PC-3 (cell line): Measurements from ENCODE around the gene IPO9. TPM values are rescaled to one million over a fixed set of nuclear protein-coding genes. Genes with fewer than 3 reads are reported as not detected.

Source experiments
- ATAC-seq: fragments of 200-7000 bp; cut with Tn5 transposase; 2 replicates; pipeline ENCODE4 v1.9.1; 2020; ENCODE audit warnings: mild to moderate bottlenecking, moderate library complexity
- BruUV-seq: library from RNA; stranded (reverse); fragments of 400-500 nt; replicated peaks from 2 replicates; lab custom pipeline; 2021; lab: Mats Ljungman, UMichigan
- CTCF ChIA-PET: fragments of 300-600 bp; sonication (Branson Sonifier 250); formaldehyde crosslinking; loops from one replicate; lab custom pipeline; 2022; ENCODE audit warnings: antibody characterized with exemption; lab: Charles Lee
- POLR2A ChIA-PET: fragments of 300-600 bp; sonication (Branson Sonifier 250); formaldehyde crosslinking; loops from one replicate; lab custom pipeline; 2022; ENCODE audit warnings: antibody characterized with exemption; ENCODE audit not compliant: unreplicated experiment; lab: Charles Lee
- DNase-seq: peaks from one replicate; pipeline ENCODE4 v3.0.0-alpha.2; 2015
- H2AFZ ChIP-seq: fragments of 300-600 bp; sonication (generic); 2 replicates; pipeline ENCODE4 v1.6.0; 2016; ENCODE audit warnings: antibody characterized with exemption, low read length
- H3F3A ChIP-seq: fragments of 300-600 bp; sonication (generic); one replicate; pipeline ENCODE4 v1.6.0; 2017; ENCODE audit warnings: antibody characterized with exemption, low read length, control low read depth, mild to moderate bottlenecking; ENCODE audit not compliant: unreplicated experiment
- H3K27ac ChIP-seq: fragments of 300-600 bp; sonication (generic); 2 replicates; pipeline ENCODE4 v1.5.1; 2016; ENCODE audit warnings: mild to moderate bottlenecking, low read length
- H3K27me3 ChIP-seq: fragments of 300-600 bp; sonication (generic); 2 replicates; pipeline ENCODE4 v1.6.1; 2016; ENCODE audit warnings: low read length, mixed read lengths
- H3K36me3 ChIP-seq: fragments of 300-600 bp; sonication (generic); 2 replicates; pipeline ENCODE4 v1.6.1; 2016; ENCODE audit warnings: low read depth, mixed run types, low read length, mixed read lengths
- H3K4me1 ChIP-seq: fragments of 300-600 bp; sonication (generic); 2 replicates; pipeline ENCODE4 v1.5.1; 2016; ENCODE audit warnings: low read length; ENCODE audit not compliant: insufficient read depth
- H3K4me2 ChIP-seq: fragments of 300-600 bp; sonication (generic); 2 replicates; pipeline ENCODE4 v1.6.0; 2016; ENCODE audit warnings: low read length
- H3K4me3 ChIP-seq: fragments of 300-600 bp; sonication (generic); 2 replicates; pipeline ENCODE4 v1.5.1; 2016; ENCODE audit warnings: mild to moderate bottlenecking, low read length, mixed read lengths
- H3K79me2 ChIP-seq: fragments of 300-600 bp; sonication (generic); 2 replicates; pipeline ENCODE4 v1.6.1; 2017; ENCODE audit warnings: low read length, mixed read lengths
- H3K9ac ChIP-seq: fragments of 300-600 bp; sonication (generic); 2 replicates; pipeline ENCODE4 v1.6.0; 2016; ENCODE audit warnings: mild to moderate bottlenecking, low read length
- H3K9me2 ChIP-seq: fragments of 300-600 bp; sonication (generic); replicated peaks from 2 replicates; pipeline ENCODE4 v1.6.1; 2016; ENCODE audit warnings: mixed run types, low read length, mixed read lengths
- H3K9me3 ChIP-seq: fragments of 300-600 bp; sonication (generic); 2 replicates; pipeline ENCODE4 v1.6.1; 2016; ENCODE audit warnings: low read length, mixed read lengths
- H4K20me1 ChIP-seq: fragments of 300-600 bp; sonication (generic); 2 replicates; pipeline ENCODE4 v1.6.1; 2016; ENCODE audit warnings: low read length, mixed read lengths
- EZH2 ChIP-seq: fragments of 300-600 bp; sonication (generic); IDR thresholded peaks from one replicate; pipeline ENCODE4 v1.6.1; 2017; ENCODE audit warnings: antibody characterized with exemption, mild to moderate bottlenecking, low read length; ENCODE audit not compliant: unreplicated experiment
- EZH2phosphoT487 ChIP-seq: fragments of 300-600 bp; sonication (generic); IDR thresholded peaks from 2 replicates; pipeline ENCODE4 v1.6.1; 2018; ENCODE audit warnings: mild to moderate bottlenecking, antibody characterized with exemption, low read length, borderline replicate concordance
- intact Hi-C: fragments of 100-400 bp; cut with micrococcal nuclease; formaldehyde crosslinking; loops from 2 replicates; pipeline ENCODE4 v1.9.0; 2023
- total RNA-seq: library from RNA; depleted of rRNA; stranded (reverse); fragments of >200 nt; gene quantifications from 2 replicates; pipeline ENCODE4 v1.2.3, GENCODE V29; 2014
- TF ChIP-seq, protein P1 (sequence below): fragments of 300-600 bp; sonication (generic); conservative IDR thresholded peaks from 2 replicates; pipeline ENCODE4 v1.5.1; 2017; ENCODE audit warnings: antibody characterized with exemption, low read depth, mild to moderate bottlenecking, low read length

The IPO9 gene
- total RNA-seq, 1 experiment from 2014 or later: 21.6 TPM

GRCh38 chr1:201841265-201841912 lies 12.4 kb downstream of the IPO9 start:
- CTCF ChIA-PET: no interaction called here
- POLR2A ChIA-PET: no interaction called here
- Histone ChIP-seq H2AFZ (no peak overlapping the region), H3K36me3 (no peaks in the 10 kb centered on the region; the same call in 1 of the 2 replicates), H3K9me3 (no peaks in the 10 kb centered on the region), H3K27me3 (no peaks in the 10 kb centered on the region), H4K20me1 (0 out of 2 replicates have a peak, but pooled peaks cover 6% of the 10 kb centered on the region), H3K9me2 (no peaks in the 10 kb centered on the region), H3K9ac (no peak overlapping the region), H3K79me2 (peaks cover 98% of the 10 kb centered on the region), H3K4me1 (no peaks in the 10 kb centered on the region), H3K27ac (no peak overlapping the region), H3K4me2 (no peak overlapping the region), H3K4me3 (no peak overlapping the region), H3F3A (no peaks in the 10 kb centered on the region)
- intact Hi-C loops: no loop called here
- no TSS peak for BruUV-seq
- TF ChIP-seq EZH2phosphoT487 (no peak), EZH2 (no peak)
- TF ChIP-seq, protein P1, sequence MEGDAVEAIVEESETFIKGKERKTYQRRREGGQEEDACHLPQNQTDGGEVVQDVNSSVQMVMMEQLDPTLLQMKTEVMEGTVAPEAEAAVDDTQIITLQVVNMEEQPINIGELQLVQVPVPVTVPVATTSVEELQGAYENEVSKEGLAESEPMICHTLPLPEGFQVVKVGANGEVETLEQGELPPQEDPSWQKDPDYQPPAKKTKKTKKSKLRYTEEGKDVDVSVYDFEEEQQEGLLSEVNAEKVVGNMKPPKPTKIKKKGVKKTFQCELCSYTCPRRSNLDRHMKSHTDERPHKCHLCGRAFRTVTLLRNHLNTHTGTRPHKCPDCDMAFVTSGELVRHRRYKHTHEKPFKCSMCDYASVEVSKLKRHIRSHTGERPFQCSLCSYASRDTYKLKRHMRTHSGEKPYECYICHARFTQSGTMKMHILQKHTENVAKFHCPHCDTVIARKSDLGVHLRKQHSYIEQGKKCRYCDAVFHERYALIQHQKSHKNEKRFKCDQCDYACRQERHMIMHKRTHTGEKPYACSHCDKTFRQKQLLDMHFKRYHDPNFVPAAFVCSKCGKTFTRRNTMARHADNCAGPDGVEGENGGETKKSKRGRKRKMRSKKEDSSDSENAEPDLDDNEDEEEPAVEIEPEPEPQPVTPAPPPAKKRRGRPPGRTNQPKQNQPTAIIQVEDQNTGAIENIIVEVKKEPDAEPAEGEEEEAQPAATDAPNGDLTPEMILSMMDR: no peak
- no peak for ATAC-seq
- no peak for DNase-seq

- ATAC-seq (no peak), DNase-seq (no peak)
- no peak overlapping the region for H3K4me3 ChIP-seq
- H3K4me2 ChIP-seq: no peak overlapping the region
- H3K27me3 ChIP-seq: no peaks in the 10 kb centered on the region
- TF ChIP-seq EZH2phosphoT487: no peak
- TF ChIP-seq EZH2: no peak
- TF ChIP-seq, protein P1: no peak
- peaks cover 6% of the 10 kb centered on the region; the same call in 1 of the 2 replicates for H3K36me3 ChIP-seq
- H3F3A ChIP-seq: no peaks in the 10 kb centered on the region
- H3K9me3 ChIP-seq: no peaks in the 10 kb centered on the region
- intact Hi-C loops: no loop called here
- H3K79me2 ChIP-seq: peaks cover 98% of the 10 kb centered on the region
- H2AFZ ChIP-seq: no peak overlapping the region
- H3K9me2 ChIP-seq: no peaks in the 10 kb centered on the region
- no peaks in the 10 kb centered on the region for H3K4me1 ChIP-seq
- H3K9ac ChIP-seq: no peak overlapping the region
- ChIA-PET POLR2A (no interaction called here), CTCF (no interaction called here)
- H4K20me1 ChIP-seq: 0 out of 2 replicates have a peak, but pooled peaks cover 6% of the 10 kb centered on the region
- no peak overlapping the region for H3K27ac ChIP-seq
- no TSS peak for BruUV-seq
Observed at GRCh38 chr1:201842472-201843027, 13.6 kb downstream of the IPO9 start.
